Osteocyte (in vitro differentiated cells): ENCODE data around the gene TRIM10. TPM values are rescaled to one million over a fixed set of nuclear protein-coding genes. Genes with fewer than 3 reads are reported as not detected.
"Not testable (repeated sequence)": the region's sequence is repeated elsewhere in the genome, so short reads cannot be mapped to it uniquely, and the experiment has no call there.

Experiments
- DNase-seq: peaks from one replicate; pipeline ENCODE4 v3.0.0; 2021; ENCODE audit warnings: mixed read lengths; ENCODE audit not compliant: unreplicated experiment; ENCODE audit errors: extremely low spot score
- H3K27ac Mint-ChIP-seq: one replicate; pipeline ENCODE4 v1.8.0; 2021; ENCODE audit warnings: mild to moderate bottlenecking, mixed read lengths; ENCODE audit not compliant: unreplicated experiment
- H3K27me3 Mint-ChIP-seq: one replicate; pipeline ENCODE4 v1.8.0; 2021; ENCODE audit warnings: mixed read lengths; ENCODE audit not compliant: unreplicated experiment
- H3K36me3 Mint-ChIP-seq: one replicate; pipeline ENCODE4 v1.8.0; 2021; ENCODE audit warnings: mixed read lengths; ENCODE audit not compliant: unreplicated experiment
- H3K4me1 Mint-ChIP-seq: one replicate; pipeline ENCODE4 v1.8.0; 2021; ENCODE audit warnings: mixed read lengths; ENCODE audit not compliant: unreplicated experiment
- H3K4me3 Mint-ChIP-seq: one replicate; pipeline ENCODE4 v1.8.0; 2021; ENCODE audit warnings: mild to moderate bottlenecking, moderate library complexity, mixed read lengths; ENCODE audit not compliant: unreplicated experiment
- H3K9me3 Mint-ChIP-seq: one replicate; pipeline ENCODE4 v1.8.0; 2021; ENCODE audit warnings: mixed read lengths; ENCODE audit not compliant: unreplicated experiment
- CTCF ChIP-seq: fragments of 200-600 bp; sonication (generic); IDR thresholded peaks from 2 replicates; pipeline ENCODE4 v1.5.0; 2021; ENCODE audit warnings: antibody characterized with exemption, mild to moderate bottlenecking, moderate library complexity
- total RNA-seq: library from RNA; stranded (reverse); gene quantifications from 2 replicates; pipeline ENCODE4 v1.2.1, GENCODE V29; 2021

Gene TRIM10
- total RNA-seq, 1 donor from 2014 or later = not detected

GRCh38 chr6:30171677-30172471 is 10.9 kb upstream of the TRIM10 start:
- no peak overlapping the region for H3K27ac Mint-ChIP-seq
- no peaks in the 10 kb centered on the region for H3K36me3 Mint-ChIP-seq
- H3K4me3 Mint-ChIP-seq = peak overlapping the region; percentile 44
- TF ChIP-seq CTCF = no peak
- DNase-seq = no peak
- H3K27me3 Mint-ChIP-seq = peaks cover 87% of the 10 kb centered on the region
- H3K9me3 Mint-ChIP-seq = no peaks in the 10 kb centered on the region
- H3K4me1 Mint-ChIP-seq = peaks cover 4% of the 10 kb centered on the region

GRCh38 chr6:30169658-30170614 is 8.9 kb upstream of the TRIM10 start:
- no peaks in the 10 kb centered on the region for H3K36me3 Mint-ChIP-seq
- DNase-seq = no peak
- peaks cover 4% of the 10 kb centered on the region for H3K4me1 Mint-ChIP-seq
- peak; percentile 81 for TF ChIP-seq CTCF
- H3K27ac Mint-ChIP-seq = no peak overlapping the region
- peaks cover 83% of the 10 kb centered on the region for H3K27me3 Mint-ChIP-seq
- no peak overlapping the region for H3K4me3 Mint-ChIP-seq
- H3K9me3 Mint-ChIP-seq = no peaks in the 10 kb centered on the region

GRCh38 chr6:30168741-30169140 is 7.7 kb upstream of the TRIM10 start:
- H3K27ac Mint-ChIP-seq = no peak overlapping the region
- TF ChIP-seq CTCF = no peak
- H3K4me1 Mint-ChIP-seq = peaks cover 4% of the 10 kb centered on the region
- H3K36me3 Mint-ChIP-seq = no peaks in the 10 kb centered on the region
- H3K9me3 Mint-ChIP-seq = no peaks in the 10 kb centered on the region
- peaks cover 77% of the 10 kb centered on the region for H3K27me3 Mint-ChIP-seq
- no peak for DNase-seq
- no peak overlapping the region for H3K4me3 Mint-ChIP-seq

GRCh38 chr6:30167101-30167500 is 6.1 kb upstream of the TRIM10 start:
- Mint-ChIP-seq H3K36me3 (no peaks in the 10 kb centered on the region), H3K27ac (no peak overlapping the region), H3K4me1 (peaks cover 4% of the 10 kb centered on the region), H3K4me3 (no peak overlapping the region), H3K27me3 (peaks cover 65% of the 10 kb centered on the region), H3K9me3 (no peaks in the 10 kb centered on the region)
- no peak for DNase-seq
- no peak for TF ChIP-seq CTCF

GRCh38 chr6:30165238-30165637 is 4.2 kb upstream of the TRIM10 start:
- H3K27me3 Mint-ChIP-seq = peaks cover 51% of the 10 kb centered on the region
- H3K9me3 Mint-ChIP-seq, H3K36me3 Mint-ChIP-seq, H3K27ac Mint-ChIP-seq, H3K4me3 Mint-ChIP-seq, H3K4me1 Mint-ChIP-seq, DNase-seq: not testable (repeated sequence)
